ENCODE data around the gene ELOVL3.
"Not testable (repeated sequence)": the region's sequence is repeated elsewhere in the genome, so short reads cannot be mapped to it uniquely, and the experiment has no call there.

The ELOVL3 gene

GRCh38 chr10:102247734-102248133 lies 21.6 kb downstream of the ELOVL3 start:
- H3K27ac ChIP-seq (ENCODE audit: low read depth, low read length) = no peak overlapping the region
- peak overlapping the region; percentile 92 to 99 for H3K4me3 ChIP-seq (ENCODE audit: low read depth in 1 of 2, low read length in 2 of 2)
- no peaks in the 10 kb centered on the region for H3K27me3 ChIP-seq (ENCODE audit: control insufficient read depth in 1 of 2, insufficient read depth in 2 of 2, low read length in 2 of 2)
- H3K36me3 ChIP-seq (ENCODE audit: control insufficient read depth in 1 of 2, insufficient read depth in 2 of 2, low read length in 2 of 2) = no peaks in the 10 kb centered on the region
- no peak overlapping the region for H3K9ac ChIP-seq (ENCODE audit: low read depth in 1 of 2, low read length in 2 of 2)
- H3K9me3 ChIP-seq (ENCODE audit: control insufficient read depth in 1 of 2, low read length in 2 of 2) = no peaks in the 10 kb centered on the region
- H3K4me1 ChIP-seq (ENCODE audit: control insufficient read depth in 1 of 2, insufficient read depth in 2 of 2, low read length in 2 of 2) = peaks cover 31 to 50% of the 10 kb centered on the region in 2 donors

- not testable (repeated sequence) for H3K9me3 ChIP-seq (ENCODE audit: control insufficient read depth in 1 of 2, low read length in 2 of 2); H3K9ac ChIP-seq (ENCODE audit: low read depth in 1 of 2, low read length in 2 of 2); H3K27ac ChIP-seq (ENCODE audit: low read depth, low read length); H3K4me3 ChIP-seq (ENCODE audit: low read depth in 1 of 2, low read length in 2 of 2); H3K36me3 ChIP-seq (ENCODE audit: control insufficient read depth in 1 of 2, insufficient read depth in 2 of 2, low read length in 2 of 2); H3K27me3 ChIP-seq (ENCODE audit: control insufficient read depth in 1 of 2, insufficient read depth in 2 of 2, low read length in 2 of 2)
- peaks cover 10 to 25% of the 10 kb centered on the region in 2 donors for H3K4me1 ChIP-seq (ENCODE audit: control insufficient read depth in 1 of 2, insufficient read depth in 2 of 2, low read length in 2 of 2)
These were observed 26.4 kb downstream of the ELOVL3 start for GRCh38 chr10:102252508-102252907.

GRCh38 chr10:102254426-102254825 lies 28.3 kb downstream of the ELOVL3 start:
- Histone ChIP-seq H3K36me3 (ENCODE audit: control insufficient read depth in 1 of 2, insufficient read depth in 2 of 2, low read length in 2 of 2) (peaks cover 0 to 8% of the 10 kb centered on the region in 2 donors), H3K9ac (ENCODE audit: low read depth in 1 of 2, low read length in 2 of 2) (no peak overlapping the region), H3K4me1 (ENCODE audit: control insufficient read depth in 1 of 2, insufficient read depth in 2 of 2, low read length in 2 of 2) (peaks cover 0 to 6% of the 10 kb centered on the region in 2 donors), H3K27ac (ENCODE audit: low read depth, low read length) (no peak overlapping the region), H3K27me3 (ENCODE audit: control insufficient read depth in 1 of 2, insufficient read depth in 2 of 2, low read length in 2 of 2) (no peaks in the 10 kb centered on the region), H3K9me3 (ENCODE audit: control insufficient read depth in 1 of 2, low read length in 2 of 2) (no peaks in the 10 kb centered on the region), H3K4me3 (ENCODE audit: low read depth in 1 of 2, low read length in 2 of 2) (no peak overlapping the region)

GRCh38 chr10:102255404-102255803 lies 29.3 kb downstream of the ELOVL3 start:
- Histone ChIP-seq H3K4me1 (ENCODE audit: control insufficient read depth in 1 of 2, insufficient read depth in 2 of 2, low read length in 2 of 2) (peaks cover 0 to 2% of the 10 kb centered on the region in 2 donors), H3K9me3 (ENCODE audit: control insufficient read depth in 1 of 2, low read length in 2 of 2) (no peaks in the 10 kb centered on the region), H3K9ac (ENCODE audit: low read depth in 1 of 2, low read length in 2 of 2) (no peak overlapping the region), H3K4me3 (ENCODE audit: low read depth in 1 of 2, low read length in 2 of 2) (no peak overlapping the region), H3K27me3 (ENCODE audit: control insufficient read depth in 1 of 2, insufficient read depth in 2 of 2, low read length in 2 of 2) (no peaks in the 10 kb centered on the region), H3K36me3 (ENCODE audit: control insufficient read depth in 1 of 2, insufficient read depth in 2 of 2, low read length in 2 of 2) (peaks cover 5 to 17% of the 10 kb centered on the region in 2 donors), H3K27ac (ENCODE audit: low read depth, low read length) (no peak overlapping the region)

- no peak overlapping the region for H3K4me3 ChIP-seq (ENCODE audit: low read depth in 1 of 2, low read length in 2 of 2)
- peaks cover 6 to 46% of the 10 kb centered on the region in 2 donors for H3K36me3 ChIP-seq (ENCODE audit: control insufficient read depth in 1 of 2, insufficient read depth in 2 of 2, low read length in 2 of 2)
- H3K27me3 ChIP-seq (ENCODE audit: control insufficient read depth in 1 of 2, insufficient read depth in 2 of 2, low read length in 2 of 2) = no peaks in the 10 kb centered on the region
- no peak overlapping the region for H3K9ac ChIP-seq (ENCODE audit: low read depth in 1 of 2, low read length in 2 of 2)
- no peaks in the 10 kb centered on the region for H3K9me3 ChIP-seq (ENCODE audit: control insufficient read depth in 1 of 2, low read length in 2 of 2)
- peaks cover 0 to 4% of the 10 kb centered on the region in 2 donors for H3K4me1 ChIP-seq (ENCODE audit: control insufficient read depth in 1 of 2, insufficient read depth in 2 of 2, low read length in 2 of 2)
- no peak overlapping the region for H3K27ac ChIP-seq (ENCODE audit: low read depth, low read length)
These were observed 35.1 kb downstream of the ELOVL3 start for GRCh38 chr10:102261196-102261595.

GRCh38 chr10:102261842-102262241 lies 35.7 kb downstream of the ELOVL3 start:
- peaks cover 10 to 51% of the 10 kb centered on the region in 2 donors for H3K36me3 ChIP-seq (ENCODE audit: control insufficient read depth in 1 of 2, insufficient read depth in 2 of 2, low read length in 2 of 2)
- no peak overlapping the region for H3K27ac ChIP-seq (ENCODE audit: low read depth, low read length)
- H3K9ac ChIP-seq (ENCODE audit: low read depth in 1 of 2, low read length in 2 of 2) = no peak overlapping the region
- H3K4me1 ChIP-seq (ENCODE audit: control insufficient read depth in 1 of 2, insufficient read depth in 2 of 2, low read length in 2 of 2) = peaks cover 3 to 4% of the 10 kb centered on the region in 2 donors
- H3K4me3 ChIP-seq (ENCODE audit: low read depth in 1 of 2, low read length in 2 of 2) = no peak overlapping the region
- H3K9me3 ChIP-seq (ENCODE audit: control insufficient read depth in 1 of 2, low read length in 2 of 2) = no peaks in the 10 kb centered on the region
- H3K27me3 ChIP-seq (ENCODE audit: control insufficient read depth in 1 of 2, insufficient read depth in 2 of 2, low read length in 2 of 2) = no peaks in the 10 kb centered on the region

GRCh38 chr10:102262744-102263370 lies 36.8 kb downstream of the ELOVL3 start:
- H3K4me3 ChIP-seq (ENCODE audit: low read depth in 1 of 2, low read length in 2 of 2) = no peak overlapping the region
- no peaks in the 10 kb centered on the region for H3K27me3 ChIP-seq (ENCODE audit: control insufficient read depth in 1 of 2, insufficient read depth in 2 of 2, low read length in 2 of 2)
- H3K9me3 ChIP-seq (ENCODE audit: control insufficient read depth in 1 of 2, low read length in 2 of 2) = no peaks in the 10 kb centered on the region
- peaks cover 3 to 8% of the 10 kb centered on the region in 2 donors for H3K4me1 ChIP-seq (ENCODE audit: control insufficient read depth in 1 of 2, insufficient read depth in 2 of 2, low read length in 2 of 2)
- no peak overlapping the region for H3K9ac ChIP-seq (ENCODE audit: low read depth in 1 of 2, low read length in 2 of 2)
- peaks cover 10 to 52% of the 10 kb centered on the region in 2 donors for H3K36me3 ChIP-seq (ENCODE audit: control insufficient read depth in 1 of 2, insufficient read depth in 2 of 2, low read length in 2 of 2)
- H3K27ac ChIP-seq (ENCODE audit: low read depth, low read length) = no peak overlapping the region

GRCh38 chr10:102264371-102264770 lies 38.3 kb downstream of the ELOVL3 start:
- H3K27me3 ChIP-seq (ENCODE audit: control insufficient read depth in 1 of 2, insufficient read depth in 2 of 2, low read length in 2 of 2) = no peaks in the 10 kb centered on the region
- no peak overlapping the region for H3K4me3 ChIP-seq (ENCODE audit: low read depth in 1 of 2, low read length in 2 of 2)
- H3K4me1 ChIP-seq (ENCODE audit: control insufficient read depth in 1 of 2, insufficient read depth in 2 of 2, low read length in 2 of 2) = peaks cover 8 to 17% of the 10 kb centered on the region in 2 donors
- no peaks in the 10 kb centered on the region for H3K9me3 ChIP-seq (ENCODE audit: control insufficient read depth in 1 of 2, low read length in 2 of 2)
- no peak overlapping the region for H3K9ac ChIP-seq (ENCODE audit: low read depth in 1 of 2, low read length in 2 of 2)
- H3K36me3 ChIP-seq (ENCODE audit: control insufficient read depth in 1 of 2, insufficient read depth in 2 of 2, low read length in 2 of 2) = peaks cover 10 to 51% of the 10 kb centered on the region in 2 donors
- no peak overlapping the region for H3K27ac ChIP-seq (ENCODE audit: low read depth, low read length)

GRCh38 chr10:102266670-102267069 lies 40.6 kb downstream of the ELOVL3 start:
- Histone ChIP-seq H3K36me3 (ENCODE audit: control insufficient read depth in 1 of 2, insufficient read depth in 2 of 2, low read length in 2 of 2) (peaks cover 5 to 30% of the 10 kb centered on the region in 2 donors), H3K4me3 (ENCODE audit: low read depth in 1 of 2, low read length in 2 of 2) (no peak overlapping the region), H3K4me1 (ENCODE audit: control insufficient read depth in 1 of 2, insufficient read depth in 2 of 2, low read length in 2 of 2) (peaks cover 9 to 17% of the 10 kb centered on the region in 2 donors), H3K27ac (ENCODE audit: low read depth, low read length) (no peak overlapping the region), H3K9ac (ENCODE audit: low read depth in 1 of 2, low read length in 2 of 2) (no peak overlapping the region), H3K27me3 (ENCODE audit: control insufficient read depth in 1 of 2, insufficient read depth in 2 of 2, low read length in 2 of 2) (no peaks in the 10 kb centered on the region), H3K9me3 (ENCODE audit: control insufficient read depth in 1 of 2, low read length in 2 of 2) (no peaks in the 10 kb centered on the region)

- Histone ChIP-seq H3K36me3 (ENCODE audit: control insufficient read depth in 1 of 2, insufficient read depth in 2 of 2, low read length in 2 of 2) (peaks cover 5 to 20% of the 10 kb centered on the region in 2 donors), H3K9ac (ENCODE audit: low read depth in 1 of 2, low read length in 2 of 2) (no peak overlapping the region), H3K27ac (ENCODE audit: low read depth, low read length) (no peak overlapping the region), H3K9me3 (ENCODE audit: control insufficient read depth in 1 of 2, low read length in 2 of 2) (no peaks in the 10 kb centered on the region), H3K4me1 (ENCODE audit: control insufficient read depth in 1 of 2, insufficient read depth in 2 of 2, low read length in 2 of 2) (peaks cover 9 to 15% of the 10 kb centered on the region in 2 donors), H3K27me3 (ENCODE audit: control insufficient read depth in 1 of 2, insufficient read depth in 2 of 2, low read length in 2 of 2) (no peaks in the 10 kb centered on the region), H3K4me3 (ENCODE audit: low read depth in 1 of 2, low read length in 2 of 2) (no peak overlapping the region)
These were observed 41.6 kb downstream of the ELOVL3 start for GRCh38 chr10:102267748-102268147.

Data from duodenal mucosa (tissue), 2 donors.